Stimulated activated CD4-positive, alpha-beta T cell treated with anti-CD3 and anti-CD28 coated beads, Interleukin-4, amount 100 ng/mL, for 48 hours (primary cell): ENCODE results near the gene SLC29A3.

Source experiments
- DNase-seq, 2 donors: peaks; one replicate each; pipeline ENCODE4 v3.0.0-alpha.2; 2020; ENCODE audit warnings: low read depth in 2 of 2

Gene SLC29A3

DNA sequence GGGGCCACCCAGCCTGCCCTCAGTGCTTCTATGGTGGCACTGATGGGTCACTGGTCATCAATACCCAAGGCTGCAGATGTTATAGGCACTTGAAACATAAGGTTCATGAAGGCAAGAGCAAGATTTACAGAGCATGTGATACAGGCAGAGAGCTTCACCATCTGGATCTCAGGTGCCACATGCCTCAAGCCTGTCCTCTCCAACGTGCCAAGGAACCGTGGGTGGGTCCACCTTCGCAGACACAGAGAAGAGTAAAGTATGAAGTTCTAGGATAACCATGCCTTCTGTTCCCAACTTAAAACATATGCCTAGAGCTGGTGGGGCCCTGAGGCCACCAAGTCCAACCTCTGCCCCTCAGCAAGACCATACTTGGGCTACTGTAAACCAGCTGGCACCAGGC, 51.0 kb downstream of the SLC29A3 start:
- DNase-seq: no peak

DNA sequence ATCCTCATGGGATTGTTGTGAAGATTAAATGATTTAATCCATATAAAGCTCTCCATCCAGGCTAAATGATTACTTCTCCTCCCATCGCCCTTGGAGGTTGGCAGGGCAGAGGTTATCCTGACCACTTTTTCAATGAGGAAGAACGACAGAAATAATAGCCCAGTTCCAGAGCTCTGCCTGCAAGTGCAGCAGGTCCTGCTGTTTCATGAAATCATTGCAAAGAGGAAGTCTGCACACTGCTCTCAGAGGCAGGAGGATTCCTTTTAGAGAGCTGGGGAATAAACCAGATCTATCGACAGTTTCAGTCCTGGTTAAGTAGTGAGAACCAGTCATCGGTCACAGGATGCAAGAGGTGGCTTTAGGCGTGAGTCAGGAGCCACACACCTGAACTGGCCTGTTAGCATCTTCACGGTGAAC, 52.7 kb downstream of the SLC29A3 start:
- DNase-seq: no peak

DNA sequence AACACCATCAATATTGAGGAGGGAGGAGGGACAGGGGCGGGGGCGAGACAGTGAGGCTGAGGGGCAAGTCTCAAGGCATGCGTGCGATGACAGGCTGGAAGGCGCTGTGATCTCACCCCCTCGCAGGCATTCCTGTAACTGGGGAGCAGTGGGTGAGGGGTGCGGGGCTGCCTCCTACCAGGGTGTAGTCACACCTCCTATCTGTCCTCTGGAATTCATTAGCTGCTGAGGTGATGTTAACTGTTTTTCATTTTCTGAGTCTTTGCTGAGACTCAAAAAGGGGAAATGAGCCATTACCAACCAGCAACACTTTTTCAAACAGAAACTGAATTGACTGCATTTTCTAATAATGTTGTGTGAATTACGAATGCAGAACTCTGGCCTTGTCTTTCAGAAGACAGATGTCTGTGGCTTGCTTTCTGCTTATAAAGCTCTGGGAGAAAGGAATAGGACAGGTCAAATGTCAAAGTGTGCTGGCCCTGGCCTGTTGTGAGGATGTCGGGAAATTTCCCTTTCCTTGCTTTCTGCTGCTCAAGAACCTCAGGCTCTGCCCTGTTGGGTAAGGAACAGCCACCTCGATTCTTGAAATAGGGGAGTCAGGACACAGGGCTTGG, 53.9 kb downstream of the SLC29A3 start:
- DNase-seq: no peak

DNA sequence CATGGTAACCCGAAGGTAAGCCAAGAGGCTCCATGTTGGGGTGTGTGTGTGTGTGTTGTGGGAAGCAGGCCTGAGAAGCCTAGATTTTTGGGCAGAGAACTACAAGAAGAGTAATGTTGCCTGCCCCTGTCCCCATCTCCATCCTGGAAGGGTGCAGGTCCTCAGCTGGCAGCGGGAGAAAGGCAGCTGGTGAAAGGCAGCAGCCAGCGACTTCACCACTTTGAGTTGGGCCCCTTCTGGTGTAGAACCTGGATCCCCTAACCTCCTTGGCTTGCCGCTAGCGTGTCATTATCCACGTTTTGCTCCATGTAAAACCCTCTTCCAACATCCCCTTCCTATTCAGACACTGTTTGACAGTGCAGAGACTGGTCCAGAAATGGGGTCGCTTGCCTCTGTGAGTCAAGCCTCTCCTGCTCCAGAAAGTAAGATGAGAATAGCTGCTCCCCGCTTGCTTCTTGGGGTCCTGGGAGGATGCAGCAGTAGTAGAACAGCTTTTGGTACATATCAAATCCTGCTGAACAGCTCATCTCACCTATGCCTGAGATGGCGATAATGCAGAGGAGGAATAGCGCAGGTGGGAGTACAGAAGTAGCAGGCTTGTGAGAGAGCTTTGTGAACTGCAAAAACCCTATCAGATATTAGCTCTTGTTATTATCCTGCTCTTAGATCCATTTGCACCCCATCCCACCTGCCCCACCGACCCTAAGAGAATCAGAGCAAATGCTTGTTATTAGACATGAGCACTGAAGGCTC, 55.6 kb downstream of the SLC29A3 start:
- DNase-seq: no peak

DNA sequence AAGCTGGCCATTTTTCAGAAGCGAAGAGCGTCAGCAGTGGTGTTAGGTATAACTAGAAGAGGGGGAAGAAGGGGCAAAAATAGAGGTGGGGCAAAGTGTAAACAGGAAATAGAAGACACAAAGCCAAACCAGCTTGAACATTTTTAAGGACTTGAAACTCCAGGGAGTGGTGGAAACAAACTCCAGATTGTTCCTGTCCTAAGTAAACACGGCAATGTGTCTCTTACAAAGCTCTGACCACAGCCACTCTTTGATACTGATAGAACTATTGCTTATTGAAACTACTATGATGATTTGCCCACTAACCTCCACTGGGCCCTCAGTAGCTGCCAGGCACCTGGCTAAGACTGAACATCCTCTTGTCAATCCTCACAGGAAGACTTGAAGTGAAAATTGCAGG, 56.9 kb downstream of the SLC29A3 start:
- no peak for DNase-seq

DNA sequence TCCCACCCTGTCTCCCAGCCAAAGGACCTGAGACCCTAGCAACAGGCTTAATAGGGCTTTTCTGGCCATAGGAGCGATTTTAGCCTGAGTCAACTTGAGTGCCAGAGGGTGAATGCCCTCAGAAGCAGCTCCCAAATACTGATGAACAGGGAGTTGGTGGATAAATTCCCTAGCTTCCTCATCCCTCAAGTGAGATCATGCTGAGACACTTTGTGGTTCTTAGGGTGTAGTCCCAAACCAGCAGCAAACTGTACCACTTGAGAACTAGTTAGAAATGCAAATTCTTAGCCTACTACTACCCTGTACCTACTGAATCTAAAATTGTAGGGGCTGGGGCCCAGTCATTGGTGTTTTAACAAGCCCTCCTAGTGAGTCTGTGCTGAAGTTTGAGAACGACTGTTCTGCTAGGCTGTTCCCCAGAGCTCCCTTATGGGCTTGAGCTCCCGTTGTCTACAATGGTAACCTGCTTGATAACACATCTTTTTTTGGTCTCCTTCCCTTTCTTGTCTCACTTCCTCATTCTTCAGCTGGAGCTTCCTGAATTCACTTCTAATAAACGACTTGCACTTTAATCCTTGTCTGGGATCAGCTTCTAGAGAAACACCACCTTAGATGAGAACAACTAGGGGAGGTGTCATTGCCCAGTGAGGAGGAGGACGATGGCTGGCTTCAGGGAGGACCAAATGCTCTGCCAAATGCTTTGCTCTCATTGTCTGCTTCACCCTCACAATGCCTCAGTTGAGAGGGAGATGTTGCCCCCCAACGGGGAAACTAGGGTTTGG, 59.5 kb downstream of the SLC29A3 start:
- no peak for DNase-seq

DNA sequence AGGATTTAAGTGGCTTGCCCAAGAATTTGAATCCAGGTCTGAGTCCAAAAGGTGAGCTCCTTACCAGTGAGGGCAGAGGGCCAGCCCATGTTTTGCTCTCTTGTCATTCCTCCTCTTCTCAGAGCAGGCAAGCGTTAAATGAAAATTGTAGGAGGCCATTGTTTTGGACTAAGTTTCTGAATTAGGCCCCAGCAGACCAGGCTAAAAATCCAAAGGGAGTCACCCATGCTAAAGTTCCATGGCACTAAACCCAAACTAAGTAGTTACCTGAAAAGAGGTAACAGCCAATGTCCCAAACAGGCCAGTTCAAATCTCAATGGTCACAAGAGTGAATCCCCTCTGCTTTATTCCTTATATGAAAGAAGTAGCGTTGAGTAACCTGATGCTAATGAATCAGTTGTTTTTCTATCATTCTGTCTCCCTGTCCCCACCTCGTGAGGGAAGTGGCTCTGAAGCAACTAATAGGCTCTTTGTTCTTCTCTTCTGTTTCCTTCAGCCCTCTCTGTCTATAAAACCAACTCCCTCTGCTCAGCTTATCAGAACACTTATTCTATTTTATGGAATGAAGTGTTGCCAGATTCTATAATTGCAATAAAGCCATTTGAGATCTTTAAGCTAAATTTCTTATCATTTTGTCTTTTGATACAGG, 60.2 kb downstream of the SLC29A3 start:
- no peak for DNase-seq

DNA sequence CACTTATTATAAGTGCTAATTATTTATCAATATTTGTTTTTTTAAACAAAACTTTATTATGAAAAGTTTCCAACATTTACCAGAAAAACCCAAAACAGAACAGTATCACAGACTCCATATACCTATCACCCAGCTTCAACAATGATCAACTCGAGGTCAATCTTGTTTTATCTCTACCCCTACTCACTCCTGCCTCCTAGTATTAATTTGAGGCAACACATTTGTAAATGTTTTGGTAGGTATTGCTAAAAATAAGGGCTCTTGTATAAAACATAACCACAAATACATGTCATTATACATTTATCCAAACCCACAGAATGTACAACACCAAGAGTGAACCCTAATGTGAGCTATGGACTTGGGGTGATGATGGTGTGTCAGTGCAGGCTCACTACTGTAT, 61.8 kb downstream of the SLC29A3 start:
- no peak for DNase-seq

DNA sequence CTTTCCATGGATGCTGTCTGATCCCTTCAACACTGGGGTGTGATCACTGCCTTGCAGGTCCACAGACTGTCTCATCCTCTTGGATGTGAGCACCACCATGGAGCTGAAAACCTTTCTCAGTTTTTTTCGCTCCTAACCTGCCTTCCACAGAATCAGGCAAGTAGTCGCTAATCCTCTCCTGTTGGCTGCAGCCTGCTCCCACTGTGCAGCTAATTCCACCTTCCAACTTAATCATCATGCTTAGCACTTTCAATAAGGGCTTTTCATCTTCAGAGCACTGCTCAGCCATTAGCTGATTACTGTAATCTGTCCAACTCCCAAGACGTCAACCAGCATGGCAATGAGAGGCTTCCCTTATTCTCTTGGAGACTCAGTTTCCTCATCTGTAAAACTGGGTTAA, 62.6 kb downstream of the SLC29A3 start:
- no peak for DNase-seq

DNA sequence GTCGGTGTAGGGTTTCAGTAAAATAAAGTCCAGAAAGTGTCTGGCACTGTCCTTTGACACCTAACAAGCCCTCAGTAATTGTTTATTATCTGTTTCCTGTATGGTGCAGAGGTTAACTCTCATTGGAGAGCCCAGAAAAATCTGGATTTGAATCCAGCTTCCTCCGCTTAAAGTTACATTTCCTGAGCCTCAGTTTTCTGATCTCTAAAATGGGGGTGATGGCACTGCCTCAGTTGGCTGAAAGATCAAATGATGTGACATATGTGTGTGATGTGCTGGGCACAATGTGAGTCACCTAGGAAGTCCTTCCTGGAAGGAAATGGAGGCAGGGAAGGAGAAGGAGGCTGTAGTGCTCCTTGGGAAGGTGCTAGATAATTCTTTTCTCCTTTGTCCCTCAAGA, 63.0 kb downstream of the SLC29A3 start:
- no peak for DNase-seq

DNA sequence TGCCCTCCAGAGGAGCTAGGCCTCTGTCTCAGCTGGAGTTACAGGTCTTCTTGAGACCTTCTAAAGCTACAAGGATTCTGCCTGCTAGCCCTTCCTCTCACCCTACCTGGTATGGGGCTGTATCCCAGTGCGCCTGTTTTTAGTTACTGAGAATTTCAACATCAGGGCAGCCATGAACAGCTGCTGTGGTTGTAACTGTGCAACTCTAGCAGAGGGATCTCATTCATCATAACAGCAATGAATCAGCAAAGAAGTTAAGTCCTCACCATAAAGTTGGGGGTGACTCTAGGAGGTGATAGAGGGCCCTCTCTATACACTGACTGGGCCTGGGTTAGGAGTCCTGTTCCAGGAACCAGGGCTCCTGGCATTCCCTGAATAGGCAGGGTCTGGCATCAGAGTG, 63.7 kb downstream of the SLC29A3 start:
- no peak for DNase-seq

DNA sequence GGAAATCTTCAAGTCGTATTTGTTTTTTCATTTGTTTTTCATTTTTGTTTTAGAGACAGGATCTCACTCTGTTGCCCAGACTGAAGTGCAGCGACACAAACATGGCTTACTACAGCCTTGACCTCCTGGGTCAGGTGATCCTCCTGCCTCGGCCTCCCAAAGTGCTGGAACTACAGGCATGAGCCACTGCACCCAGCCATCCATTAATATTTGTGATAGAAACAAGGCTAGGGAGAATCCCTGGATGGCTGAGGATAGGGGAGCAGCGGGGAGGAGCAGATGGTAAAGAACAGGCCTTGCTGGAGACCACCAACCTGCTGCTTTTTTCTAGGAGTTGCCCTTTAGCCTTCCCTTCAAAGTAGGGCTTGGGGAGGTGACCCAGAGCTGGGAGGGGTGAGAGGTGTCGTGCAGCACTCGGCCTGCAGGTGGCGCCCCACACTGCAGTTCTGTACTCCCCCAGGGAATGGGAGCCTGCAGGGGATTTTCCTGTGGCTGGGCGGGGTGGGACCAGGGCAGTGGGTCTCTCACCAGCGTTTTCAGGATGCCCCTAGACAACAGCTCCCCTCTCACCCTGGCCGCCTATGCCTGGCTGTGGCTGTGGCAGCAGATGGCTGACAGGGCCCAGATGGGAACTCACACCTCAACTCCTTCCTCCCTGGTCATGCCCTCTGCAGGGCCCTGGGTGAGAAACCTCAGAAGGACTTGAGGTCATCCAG, 65.1 kb downstream of the SLC29A3 start:
- peak; percentile 69 to 76 for DNase-seq

DNA sequence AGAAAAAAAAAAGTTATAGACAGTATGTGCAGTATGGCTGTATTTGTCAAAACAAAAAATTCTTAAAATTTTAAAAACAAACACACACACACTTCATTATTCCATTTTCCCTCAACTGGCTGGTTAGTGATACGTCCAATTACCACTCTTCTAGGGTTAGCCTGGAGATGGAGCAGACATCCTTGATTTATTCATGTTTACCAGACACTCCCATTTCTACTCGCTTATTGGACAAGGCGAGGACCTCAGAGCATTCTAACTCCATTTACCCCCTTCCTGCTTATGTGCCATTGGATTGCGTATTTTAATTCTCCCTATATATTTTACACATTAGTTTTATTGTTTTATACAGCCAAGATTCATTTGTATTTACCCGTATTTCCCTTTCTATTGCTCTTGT, 69.1 kb downstream of the SLC29A3 start:
- DNase-seq: no peak

DNA sequence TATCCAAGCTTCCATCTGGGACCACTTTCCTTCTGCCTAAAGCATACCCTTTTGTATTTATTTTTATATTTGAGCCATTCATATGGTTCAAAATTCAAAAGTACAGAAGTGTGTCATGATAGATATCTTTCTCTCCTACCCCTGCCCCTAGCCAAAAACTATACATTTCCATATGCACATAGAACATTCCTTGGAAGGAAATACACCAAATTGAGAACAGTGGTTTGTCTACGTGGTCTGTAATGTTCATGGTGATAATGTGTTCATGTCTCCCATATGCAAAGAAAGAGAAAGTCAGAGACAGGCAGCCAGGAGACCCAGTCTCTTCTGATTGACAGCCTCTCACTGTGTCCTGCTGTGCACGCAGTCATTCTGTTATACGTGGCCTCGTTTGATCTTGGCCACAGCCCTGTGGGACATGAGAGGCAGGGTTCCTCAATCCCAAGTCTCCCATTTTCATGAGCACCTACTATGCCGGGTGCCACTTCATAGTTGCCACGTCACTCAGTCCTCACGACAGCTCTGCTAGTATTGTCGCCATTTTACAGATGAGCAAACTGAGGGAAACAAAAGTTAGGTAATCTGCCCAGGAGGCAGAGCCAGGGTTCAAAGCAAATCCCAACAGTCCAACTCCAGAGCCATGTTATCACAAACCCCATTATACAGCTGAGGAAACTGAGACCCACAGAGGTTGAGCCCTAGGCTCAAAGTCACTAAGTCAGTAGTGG, 69.7 kb downstream of the SLC29A3 start:
- no peak for DNase-seq

DNA sequence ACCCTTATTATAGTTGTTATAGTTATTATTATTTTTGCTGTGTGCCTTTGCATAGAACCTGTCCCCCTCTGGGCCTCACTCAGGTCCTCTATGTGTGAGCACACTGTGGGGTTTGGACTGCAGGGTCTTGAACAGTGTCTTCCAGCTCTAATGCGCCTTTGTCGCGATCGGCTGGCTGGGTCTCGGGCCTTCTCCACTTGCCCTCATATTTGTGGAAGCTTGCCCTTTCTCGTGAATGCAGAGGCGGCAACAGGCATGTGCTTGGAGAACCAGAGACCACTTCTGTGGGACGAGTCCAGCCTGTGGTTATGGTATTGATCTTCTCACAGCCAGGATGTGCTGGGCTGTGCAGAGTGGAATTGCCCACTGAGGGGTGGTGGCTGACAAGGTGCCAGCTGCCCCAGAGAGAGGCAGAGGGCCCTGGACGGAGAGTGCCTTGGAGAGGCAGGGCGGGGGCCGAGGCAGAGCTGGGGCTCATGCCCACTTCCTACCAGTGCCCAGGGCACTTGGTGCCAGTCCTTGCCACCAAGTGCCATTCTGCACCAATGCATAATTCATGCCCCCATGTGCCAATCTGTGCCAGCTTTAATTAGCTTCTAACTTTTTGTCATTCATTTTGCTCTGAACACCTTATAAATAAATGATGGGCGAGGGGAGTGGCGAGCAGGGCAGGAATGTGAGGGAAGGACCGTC, 70.9 kb downstream of the SLC29A3 start:
- no peak for DNase-seq

DNA sequence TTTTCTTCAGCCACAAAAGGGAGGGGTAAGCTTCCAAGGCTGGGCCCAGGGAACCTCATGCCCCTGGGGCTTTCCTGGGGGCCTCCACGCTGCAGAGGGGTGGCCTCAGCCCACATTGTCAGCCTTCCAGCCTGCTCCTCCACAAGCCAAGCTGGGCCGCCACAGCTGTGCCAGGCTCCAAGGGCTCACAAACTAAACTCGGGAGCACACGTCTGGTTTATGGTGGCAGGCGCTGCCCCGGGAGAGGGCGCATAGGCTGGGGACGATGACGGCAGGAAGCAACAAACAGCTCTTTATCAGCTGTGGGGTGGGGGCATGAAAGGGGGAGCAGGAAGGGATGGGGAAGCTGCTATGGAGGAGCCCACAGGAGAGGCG, 71.4 kb downstream of the SLC29A3 start:
- no peak for DNase-seq

DNA sequence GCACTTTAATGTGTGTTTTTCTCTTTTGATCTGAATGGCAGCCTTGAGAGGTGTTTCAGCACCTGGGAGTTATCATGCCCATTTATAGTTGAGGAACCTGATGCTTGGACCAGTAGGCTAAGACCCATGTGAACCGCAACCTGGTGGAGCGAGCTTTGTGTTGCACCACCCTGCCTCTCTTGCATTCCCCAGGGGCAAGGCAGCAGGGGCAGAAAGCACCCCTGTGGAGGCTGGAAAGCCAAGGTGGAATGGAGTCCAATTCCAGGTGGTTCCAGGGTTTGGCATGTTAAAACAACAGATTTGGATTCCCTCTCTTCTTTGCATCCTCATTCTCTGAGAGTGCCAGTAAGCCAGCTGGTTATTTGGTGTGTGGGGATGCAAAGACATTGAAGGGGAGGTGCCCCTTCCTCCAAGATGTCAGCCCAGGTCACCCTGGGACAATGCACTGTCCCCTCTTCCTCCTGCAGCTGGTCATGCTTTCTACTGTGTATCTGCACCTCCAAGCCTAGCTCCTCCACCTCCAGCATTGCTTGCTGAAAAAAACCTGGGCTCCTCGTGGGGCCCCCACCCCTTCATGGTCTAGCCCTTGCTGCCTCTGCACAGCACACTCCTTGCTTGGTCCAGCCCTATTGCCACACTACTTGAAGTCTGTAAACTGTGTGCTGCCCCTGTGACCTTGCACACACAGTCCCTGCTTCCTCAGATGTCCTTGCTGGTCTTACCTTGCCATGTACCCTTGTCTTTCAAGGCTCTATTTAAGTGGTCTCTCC, 72.0 kb downstream of the SLC29A3 start:
- no peak for DNase-seq

DNA sequence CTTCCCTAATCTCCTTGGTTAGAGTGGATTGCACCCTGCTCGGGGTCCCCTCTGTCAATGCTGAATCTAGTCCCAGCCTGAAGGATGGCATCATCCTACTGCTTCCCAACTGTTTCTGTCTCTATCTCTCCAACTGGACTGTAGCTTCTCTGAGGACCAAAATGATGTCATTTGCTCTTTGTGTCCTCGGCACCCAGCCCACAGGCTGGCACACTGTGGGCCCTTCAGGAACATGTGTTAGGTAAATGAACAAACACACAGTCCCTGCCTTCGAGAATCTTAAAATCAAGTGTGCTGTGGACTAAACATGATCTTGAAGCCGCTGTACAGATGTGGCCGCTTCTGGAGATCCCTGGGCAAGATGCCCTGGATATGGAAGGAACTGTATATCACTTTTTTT, 72.6 kb downstream of the SLC29A3 start:
- no peak for DNase-seq

DNA sequence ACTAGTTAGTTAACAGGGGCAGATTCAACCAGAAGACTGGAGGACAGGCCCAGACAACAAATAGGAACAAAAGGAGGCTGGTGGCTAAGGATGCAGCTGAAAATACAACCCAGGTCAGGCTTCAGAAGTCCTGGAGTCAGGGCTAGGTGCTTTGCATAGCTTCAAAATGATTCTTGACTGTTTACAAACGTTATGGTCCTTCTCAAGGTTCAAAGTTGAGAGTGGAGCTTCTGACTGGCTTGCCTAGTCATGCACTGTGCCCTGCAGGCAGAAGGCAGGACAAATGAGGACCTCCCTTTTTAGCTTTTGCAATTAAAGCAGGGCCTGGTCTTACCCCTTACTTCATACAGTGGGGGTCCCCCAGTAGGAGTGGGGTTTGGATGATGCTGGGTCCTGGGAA, 73.2 kb downstream of the SLC29A3 start:
- DNase-seq: no peak
